HUES48 (cell line): ENCODE results near the gene EMID1.

Experiments
- H3K27ac ChIP-seq: one replicate; pipeline ENCODE4 v1.7.0; 2013; ENCODE audit warnings: low read depth, low read length, inconsistent platforms
- H3K27me3 ChIP-seq: 2 replicates; pipeline ENCODE4 v1.6.1; 2013; ENCODE audit warnings: mild to moderate bottlenecking, low read length; ENCODE audit not compliant: control insufficient read depth, insufficient read depth
- H3K36me3 ChIP-seq: 2 replicates; pipeline ENCODE4 v1.6.1; 2013; ENCODE audit warnings: low read length; ENCODE audit not compliant: control insufficient read depth, insufficient read depth
- H3K4me1 ChIP-seq: 2 replicates; pipeline ENCODE4 v1.6.1; 2013; ENCODE audit warnings: mild to moderate bottlenecking, low read length; ENCODE audit not compliant: control insufficient read depth, insufficient read depth
- H3K4me3 ChIP-seq: 2 replicates; pipeline ENCODE4 v1.5.1; 2013; ENCODE audit warnings: mild to moderate bottlenecking, low read depth, low read length
- H3K9ac ChIP-seq: 2 replicates; pipeline ENCODE4 v1.6.1; 2013; ENCODE audit warnings: mild to moderate bottlenecking, low read depth, low read length, moderate library complexity
- H3K9me3 ChIP-seq: 2 replicates; pipeline ENCODE4 v1.6.1; 2013; ENCODE audit warnings: low read length; ENCODE audit not compliant: control insufficient read depth, insufficient read depth

Gene EMID1

GRCh38 chr22:29256606-29257325 is 51.1 kb downstream of the EMID1 start:
- Histone ChIP-seq H3K27ac (no peak overlapping the region), H3K9me3 (no peaks in the 10 kb centered on the region), H3K4me3 (no peak overlapping the region), H3K4me1 (no peaks in the 10 kb centered on the region; the same call in 1 of the 2 replicates), H3K9ac (no peak overlapping the region), H3K27me3 (no peaks in the 10 kb centered on the region), H3K36me3 (peaks cover 22% of the 10 kb centered on the region)

GRCh38 chr22:29257751-29258181 is 52.1 kb downstream of the EMID1 start:
- Histone ChIP-seq H3K9ac (no peak overlapping the region), H3K27me3 (no peaks in the 10 kb centered on the region), H3K4me1 (no peaks in the 10 kb centered on the region; the same call in 1 of the 2 replicates), H3K27ac (no peak overlapping the region), H3K4me3 (no peak overlapping the region), H3K36me3 (peaks cover 22% of the 10 kb centered on the region), H3K9me3 (no peaks in the 10 kb centered on the region)

GRCh38 chr22:29258407-29259252 is 52.9 kb downstream of the EMID1 start:
- no peaks in the 10 kb centered on the region for H3K27me3 ChIP-seq
- H3K9ac ChIP-seq = no peak overlapping the region
- peaks cover 25% of the 10 kb centered on the region for H3K36me3 ChIP-seq
- H3K4me1 ChIP-seq = no peaks in the 10 kb centered on the region; the same call in 1 of the 2 replicates
- H3K9me3 ChIP-seq = no peaks in the 10 kb centered on the region
- no peak overlapping the region for H3K27ac ChIP-seq
- H3K4me3 ChIP-seq = no peak overlapping the region

GRCh38 chr22:29259253-29259899 is 53.7 kb downstream of the EMID1 start:
- Histone ChIP-seq H3K27me3 (no peaks in the 10 kb centered on the region), H3K9ac (no peak overlapping the region), H3K4me1 (no peaks in the 10 kb centered on the region), H3K27ac (no peak overlapping the region), H3K9me3 (no peaks in the 10 kb centered on the region), H3K36me3 (peaks cover 33% of the 10 kb centered on the region), H3K4me3 (no peak overlapping the region)

GRCh38 chr22:29260031-29260560 is 54.4 kb downstream of the EMID1 start:
- Histone ChIP-seq H3K9me3 (no peaks in the 10 kb centered on the region), H3K4me3 (no peak overlapping the region), H3K27me3 (no peaks in the 10 kb centered on the region), H3K4me1 (no peaks in the 10 kb centered on the region), H3K27ac (no peak overlapping the region), H3K36me3 (peaks cover 37% of the 10 kb centered on the region), H3K9ac (no peak overlapping the region)

GRCh38 chr22:29260601-29261315 is 55.1 kb downstream of the EMID1 start:
- Histone ChIP-seq H3K4me1 (no peaks in the 10 kb centered on the region), H3K4me3 (no peak overlapping the region), H3K9ac (no peak overlapping the region), H3K27me3 (no peaks in the 10 kb centered on the region), H3K9me3 (no peaks in the 10 kb centered on the region), H3K27ac (no peak overlapping the region), H3K36me3 (peaks cover 43% of the 10 kb centered on the region)

GRCh38 chr22:29263791-29264276 is 58.1 kb downstream of the EMID1 start:
- H3K36me3 ChIP-seq = peaks cover 50% of the 10 kb centered on the region
- no peak overlapping the region for H3K4me3 ChIP-seq
- H3K4me1 ChIP-seq = peaks cover 10% of the 10 kb centered on the region
- H3K27me3 ChIP-seq = no peaks in the 10 kb centered on the region
- H3K9ac ChIP-seq = no peak overlapping the region
- no peaks in the 10 kb centered on the region for H3K9me3 ChIP-seq
- H3K27ac ChIP-seq = no peak overlapping the region

GRCh38 chr22:29265305-29265704 is 59.6 kb downstream of the EMID1 start:
- H3K4me1 ChIP-seq = peaks cover 17% of the 10 kb centered on the region
- no peaks in the 10 kb centered on the region for H3K27me3 ChIP-seq
- no peak overlapping the region for H3K27ac ChIP-seq
- no peak overlapping the region for H3K9ac ChIP-seq
- H3K36me3 ChIP-seq = peaks cover 47% of the 10 kb centered on the region
- H3K9me3 ChIP-seq = no peaks in the 10 kb centered on the region
- no peak overlapping the region for H3K4me3 ChIP-seq

- Histone ChIP-seq H3K9ac (no peak overlapping the region), H3K27me3 (no peaks in the 10 kb centered on the region), H3K9me3 (no peaks in the 10 kb centered on the region), H3K4me3 (peak overlapping the region; percentile 95; the same call in 1 of the 2 replicates), H3K27ac (peak overlapping the region; percentile 100), H3K36me3 (peaks cover 47% of the 10 kb centered on the region), H3K4me1 (peaks cover 24% of the 10 kb centered on the region)
Observed at GRCh38 chr22:29265929-29266328, 60.2 kb downstream of the EMID1 start.
